HepG2 (cell line): ENCODE results near the gene NFATC4. TPM values are rescaled to one million over a fixed set of nuclear protein-coding genes. Genes with fewer than 3 reads are reported as not detected.
A peak's percentile ranks its signal among the peaks of the same experiment; 100 is the strongest.

ENCODE experiments used
- ADNP ChIP-seq: sonication (generic); formaldehyde crosslinking; IDR thresholded peaks from 2 replicates; pipeline ENCODE4 v1.4.0; 2020; ENCODE audit warnings: missing genetic modification reagents
- CBX2 ChIP-seq, 2 experiments: fragments of 200-600 bp in 1 of 2; sonication (generic); formaldehyde crosslinking in 1 of 2; IDR thresholded peaks; 2 replicates each; pipeline versions ENCODE4 v1.7.0 to v1.8.1; 2018 to 2022; ENCODE audit warnings: low read depth in 2 of 2, low read length in 1 of 2, mild to moderate bottlenecking in 1 of 2, missing genetic modification reagents in 1 of 2
- HDAC2 ChIP-seq: sonication (generic); formaldehyde crosslinking; IDR thresholded peaks from 2 replicates; pipeline ENCODE4 v1.4.0; 2020; ENCODE audit warnings: missing genetic modification reagents
- JARID2 ChIP-seq: sonication (generic); formaldehyde crosslinking; IDR thresholded peaks from 2 replicates; pipeline ENCODE4 v1.8.1; 2023; ENCODE audit warnings: missing genetic modification reagents, inconsistent platforms; ENCODE audit not compliant: insufficient replicate concordance
- MAFG ChIP-seq: sonication (generic); formaldehyde crosslinking; IDR thresholded peaks from 2 replicates; pipeline ENCODE4 v1.5.1; 2020; ENCODE audit warnings: mild to moderate bottlenecking, missing genetic modification reagents
- NCOR1 ChIP-seq: fragments of 200-600 bp; sonication (generic); IDR thresholded peaks from 2 replicates; pipeline ENCODE4 v1.7.0; 2017; ENCODE audit warnings: antibody characterized with exemption, low read length, borderline replicate concordance
- PPARG ChIP-seq: conservative IDR thresholded peaks from 2 replicates; pipeline ENCODE4 v1.6.1; 2016; ENCODE audit warnings: missing biosample characterization, missing genetic modification reagents
- TBX3 ChIP-seq: fragments of 450-650 bp; IDR thresholded peaks from 2 replicates; pipeline ENCODE4 v1.6.1; 2017; ENCODE audit warnings: antibody characterized with exemption, mild to moderate bottlenecking, inconsistent platforms, borderline replicate concordance
- ZBTB3 ChIP-seq: sonication (generic); formaldehyde crosslinking; IDR thresholded peaks from 2 replicates; pipeline ENCODE4 v1.4.0; 2020; ENCODE audit warnings: low read depth, mild to moderate bottlenecking, moderate library complexity, missing genetic modification reagents, borderline replicate concordance
- ZBTB38 ChIP-seq: sonication (generic); formaldehyde crosslinking; IDR thresholded peaks from 2 replicates; pipeline ENCODE4 v1.5.1; 2020; ENCODE audit warnings: mild to moderate bottlenecking, missing genetic modification reagents
- ZFYVE20 ChIP-seq: sonication (generic); formaldehyde crosslinking; IDR thresholded peaks from 2 replicates; pipeline ENCODE4 v1.8.0; 2023; ENCODE audit warnings: low read depth, mild to moderate bottlenecking, moderate library complexity, missing genetic modification reagents, borderline replicate concordance
- ZNF430 ChIP-seq: sonication (generic); formaldehyde crosslinking; IDR thresholded peaks from 2 replicates; pipeline ENCODE4 v1.9.0; 2021; ENCODE audit warnings: mild to moderate bottlenecking, missing genetic modification reagents
- ZNF570 ChIP-seq: sonication (generic); formaldehyde crosslinking; IDR thresholded peaks from 2 replicates; pipeline ENCODE4 v1.4.0; 2020; ENCODE audit warnings: mild to moderate bottlenecking, missing genetic modification reagents, borderline replicate concordance
- ZNF781 ChIP-seq: sonication (generic); formaldehyde crosslinking; IDR thresholded peaks from 2 replicates; pipeline ENCODE4 v1.5.1; 2020; ENCODE audit warnings: borderline replicate concordance, mild to moderate bottlenecking, missing genetic modification reagents; ENCODE audit errors: not compliant biosample characterization
- polyA plus RNA-seq, 8 experiments: library from polyadenylated mRNA; depleted of rRNA in 3 of 8; stranded (reverse) in 7 of 8; unstranded in 1 of 8; fragments of >200 nt; fragmentation: Illumina TruSeq in 4 of 8; extraction: Trizol in 4 of 8; gene quantifications; 2 replicates each; pipeline versions ENCODE4 v1.2.1 to v1.2.3, GENCODE V29; 2011 to 2016; ENCODE audit warnings: low read depth in 4 of 8, missing spikeins in 1 of 8, mixed read lengths in 1 of 8; ENCODE audit not compliant: insufficient read depth in 1 of 8
- total RNA-seq, 5 experiments: library from RNA; depleted of rRNA; stranded (reverse); fragments of >200 nt; fragmentation: Illumina TruSeq; extraction: Trizol; gene quantifications; 2 replicates each; pipeline ENCODE4 v1.2.3, GENCODE V29; 2016; ENCODE audit warnings: low read depth in 1 of 5
- TF ChIP-seq, protein P1 (sequence below): sonication (generic); formaldehyde crosslinking; IDR thresholded peaks from one replicate; pipeline ENCODE4 v1.5.1; 2020; ENCODE audit warnings: mild to moderate bottlenecking, missing genetic modification reagents; ENCODE audit errors: not compliant biosample characterization
- TF ChIP-seq, protein P2 (sequence below): sonication (generic); formaldehyde crosslinking; IDR thresholded peaks from 2 replicates; pipeline ENCODE4 v1.4.0; 2020; ENCODE audit warnings: mild to moderate bottlenecking, missing genetic modification reagents, borderline replicate concordance
- TF ChIP-seq, protein P3 (sequence below): sonication (generic); IDR thresholded peaks from 2 replicates; pipeline ENCODE4 v1.6.1; 2016; ENCODE audit warnings: low read depth, borderline replicate concordance

Gene NFATC4
- total and polyA plus RNA-seq, 2 of the 13 experiments (the other 11 are each of a cell fraction or from before 2014, with no cell fraction given), result 0.04 to 0.15 TPM

DNA sequence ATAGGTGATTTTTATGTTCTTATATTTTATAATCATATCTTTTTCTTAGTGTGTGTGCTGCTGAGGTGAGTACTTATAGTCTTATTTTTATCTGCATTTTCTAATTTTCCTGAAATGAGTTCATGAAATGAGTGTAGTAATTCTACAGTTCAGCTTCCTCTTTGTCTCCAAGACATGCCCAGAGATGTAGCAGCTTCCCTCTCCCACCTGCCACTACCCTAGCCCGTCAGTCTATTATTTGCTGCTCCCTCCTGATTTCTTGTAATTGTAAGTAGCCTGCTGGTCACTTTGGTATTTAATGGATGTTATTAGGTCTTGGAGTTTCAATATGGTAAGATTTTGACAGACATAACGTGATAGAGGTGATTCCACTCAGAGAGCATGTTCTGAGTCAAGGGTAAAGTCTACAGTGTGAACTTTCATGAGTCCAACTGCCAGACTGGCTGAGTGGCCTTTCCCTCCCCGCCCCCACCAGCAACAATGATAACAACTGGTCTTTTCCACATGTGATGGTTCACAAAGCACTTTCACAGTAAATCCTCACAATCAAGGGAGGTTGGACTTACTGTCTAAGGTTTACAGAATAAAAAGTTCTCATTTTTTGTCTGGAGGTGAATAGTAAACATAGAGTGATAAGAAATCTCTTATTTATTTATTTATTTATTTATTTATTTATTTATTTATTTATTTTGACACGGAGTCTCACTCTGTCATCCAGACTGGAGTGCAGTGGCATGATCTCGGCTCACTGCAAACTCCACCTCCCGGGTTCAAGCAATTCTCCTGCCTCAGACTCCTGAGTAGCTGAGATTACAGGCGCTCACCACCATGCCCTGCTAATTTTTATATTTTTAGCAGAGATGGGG is 24.0 kb upstream of the NFATC4 start (continued):
- TF ChIP-seq, protein P1, sequence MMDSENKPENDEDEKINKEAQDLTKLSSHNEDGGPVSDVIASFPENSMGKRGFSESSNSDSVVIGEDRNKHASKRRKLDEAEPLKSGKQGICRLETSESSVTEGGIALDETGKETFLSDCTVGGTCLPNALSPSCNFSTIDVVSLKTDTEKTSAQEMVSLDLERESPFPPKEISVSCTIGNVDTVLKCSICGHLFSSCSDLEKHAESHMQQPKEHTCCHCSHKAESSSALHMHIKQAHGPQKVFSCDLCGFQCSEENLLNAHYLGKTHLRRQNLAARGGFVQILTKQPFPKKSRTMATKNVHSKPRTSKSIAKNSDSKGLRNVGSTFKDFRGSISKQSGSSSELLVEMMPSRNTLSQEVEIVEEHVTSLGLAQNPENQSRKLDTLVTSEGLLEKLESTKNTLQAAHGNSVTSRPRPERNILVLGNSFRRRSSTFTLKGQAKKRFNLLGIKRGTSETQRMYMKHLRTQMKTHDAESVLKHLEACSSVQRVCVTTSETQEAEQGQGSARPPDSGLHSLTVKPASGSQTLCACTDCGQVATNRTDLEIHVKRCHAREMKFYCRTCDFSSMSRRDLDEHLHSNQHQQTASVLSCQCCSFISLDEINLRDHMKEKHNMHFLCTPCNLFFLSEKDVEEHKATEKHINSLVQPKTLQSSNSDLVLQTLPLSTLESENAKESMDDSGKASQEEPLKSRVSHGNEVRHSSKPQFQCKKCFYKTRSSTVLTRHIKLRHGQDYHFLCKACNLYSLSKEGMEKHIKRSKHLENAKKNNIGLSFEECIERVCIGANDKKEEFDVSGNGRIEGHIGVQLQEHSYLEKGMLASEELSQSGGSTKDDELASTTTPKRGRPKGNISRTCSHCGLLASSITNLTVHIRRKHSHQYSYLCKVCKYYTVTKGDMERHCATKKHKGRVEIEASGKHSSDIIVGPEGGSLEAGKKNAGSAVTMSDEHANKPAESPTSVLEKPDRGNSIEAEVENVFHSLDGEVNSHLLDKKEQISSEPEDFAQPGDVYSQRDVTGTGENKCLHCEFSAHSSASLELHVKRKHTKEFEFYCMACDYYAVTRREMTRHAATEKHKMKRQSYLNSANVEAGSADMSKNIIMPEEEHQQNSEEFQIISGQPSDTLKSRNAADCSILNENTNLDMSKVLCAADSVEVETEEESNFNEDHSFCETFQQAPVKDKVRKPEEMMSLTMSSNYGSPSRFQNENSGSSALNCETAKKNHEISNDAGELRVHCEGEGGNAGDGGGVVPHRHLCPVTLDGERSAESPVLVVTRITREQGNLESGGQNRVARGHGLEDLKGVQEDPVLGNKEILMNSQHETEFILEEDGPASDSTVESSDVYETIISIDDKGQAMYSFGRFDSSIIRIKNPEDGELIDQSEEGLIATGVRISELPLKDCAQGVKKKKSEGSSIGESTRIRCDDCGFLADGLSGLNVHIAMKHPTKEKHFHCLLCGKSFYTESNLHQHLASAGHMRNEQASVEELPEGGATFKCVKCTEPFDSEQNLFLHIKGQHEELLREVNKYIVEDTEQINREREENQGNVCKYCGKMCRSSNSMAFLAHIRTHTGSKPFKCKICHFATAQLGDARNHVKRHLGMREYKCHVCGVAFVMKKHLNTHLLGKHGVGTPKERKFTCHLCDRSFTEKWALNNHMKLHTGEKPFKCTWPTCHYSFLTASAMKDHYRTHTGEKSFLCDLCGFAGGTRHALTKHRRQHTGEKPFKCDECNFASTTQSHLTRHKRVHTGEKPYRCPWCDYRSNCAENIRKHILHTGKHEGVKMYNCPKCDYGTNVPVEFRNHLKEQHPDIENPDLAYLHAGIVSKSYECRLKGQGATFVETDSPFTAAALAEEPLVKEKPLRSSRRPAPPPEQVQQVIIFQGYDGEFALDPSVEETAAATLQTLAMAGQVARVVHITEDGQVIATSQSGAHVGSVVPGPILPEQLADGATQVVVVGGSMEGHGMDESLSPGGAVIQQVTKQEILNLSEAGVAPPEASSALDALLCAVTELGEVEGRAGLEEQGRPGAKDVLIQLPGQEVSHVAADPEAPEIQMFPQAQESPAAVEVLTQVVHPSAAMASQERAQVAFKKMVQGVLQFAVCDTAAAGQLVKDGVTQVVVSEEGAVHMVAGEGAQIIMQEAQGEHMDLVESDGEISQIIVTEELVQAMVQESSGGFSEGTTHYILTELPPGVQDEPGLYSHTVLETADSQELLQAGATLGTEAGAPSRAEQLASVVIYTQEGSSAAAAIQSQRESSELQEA (CRISPR knock-in tag), result no peak
- no peak for TF ChIP-seq MAFG
- TF ChIP-seq HDAC2 (CRISPR knock-in tag), result peak; percentile 32; the same call in 1 of the 2 replicates
- TF ChIP-seq ZFYVE20 (CRISPR knock-in tag), result no peak
- TF ChIP-seq, protein P2, sequence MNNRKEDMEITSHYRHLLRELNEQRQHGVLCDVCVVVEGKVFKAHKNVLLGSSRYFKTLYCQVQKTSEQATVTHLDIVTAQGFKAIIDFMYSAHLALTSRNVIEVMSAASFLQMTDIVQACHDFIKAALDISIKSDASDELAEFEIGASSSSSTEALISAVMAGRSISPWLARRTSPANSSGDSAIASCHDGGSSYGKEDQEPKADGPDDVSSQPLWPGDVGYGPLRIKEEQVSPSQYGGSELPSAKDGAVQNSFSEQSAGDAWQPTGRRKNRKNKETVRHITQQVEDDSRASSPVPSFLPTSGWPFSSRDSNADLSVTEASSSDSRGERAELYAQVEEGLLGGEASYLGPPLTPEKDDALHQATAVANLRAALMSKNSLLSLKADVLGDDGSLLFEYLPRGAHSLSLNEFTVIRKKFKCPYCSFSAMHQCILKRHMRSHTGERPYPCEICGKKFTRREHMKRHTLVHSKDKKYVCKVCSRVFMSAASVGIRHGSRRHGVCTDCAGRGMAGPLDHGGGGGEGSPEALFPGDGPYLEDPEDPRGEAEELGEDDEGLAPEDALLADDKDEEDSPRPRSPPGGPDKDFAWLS, result no peak
- TF ChIP-seq, protein P3, sequence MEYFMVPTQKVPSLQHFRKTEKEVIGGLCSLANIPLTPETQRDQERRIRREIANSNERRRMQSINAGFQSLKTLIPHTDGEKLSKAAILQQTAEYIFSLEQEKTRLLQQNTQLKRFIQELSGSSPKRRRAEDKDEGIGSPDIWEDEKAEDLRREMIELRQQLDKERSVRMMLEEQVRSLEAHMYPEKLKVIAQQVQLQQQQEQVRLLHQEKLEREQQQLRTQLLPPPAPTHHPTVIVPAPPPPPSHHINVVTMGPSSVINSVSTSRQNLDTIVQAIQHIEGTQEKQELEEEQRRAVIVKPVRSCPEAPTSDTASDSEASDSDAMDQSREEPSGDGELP, result peak; percentile 38; the same call in 1 of the 2 replicates
- TF ChIP-seq ZNF570 (CRISPR knock-in tag), result no peak
- TF ChIP-seq NCOR1, result peak; percentile 73; the same call in 1 of the 2 replicates
- no peak for TF ChIP-seq ADNP
- TF ChIP-seq ZNF781, result no peak
- no peak for TF ChIP-seq JARID2
- 0 out of 2 replicates have a peak, but pooled peaks have one; percentile 23 for TF ChIP-seq ZNF430 (CRISPR knock-in tag)
- TF ChIP-seq ZBTB3 (CRISPR knock-in tag), result no peak
- TF ChIP-seq ZBTB38 (CRISPR knock-in tag), result no peak
- no peak for TF ChIP-seq CBX2 (IDR thresholded peaks at IDR 0.05; ENCODE audit: low read depth, low read length)
- no peak for TF ChIP-seq CBX2 (CRISPR knock-in tag; IDR thresholded peaks at IDR 0.05; ENCODE audit: low read depth)
- no peak for TF ChIP-seq TBX3
- no peak; the same call in 1 of the 2 replicates for TF ChIP-seq PPARG (CRISPR knock-in tag)
